SK-N-SH (cell line): Measurements from ENCODE around the gene RBMS3.

Source experiments
- CHD2 ChIP-seq: fragments of 150-350 bp; IDR thresholded peaks from 2 replicates; pipeline ENCODE4 v1.6.1; 2018; ENCODE audit warnings: low read length; ENCODE audit not compliant: partially characterized antibody
- CTCF ChIP-seq: fragments of 200-600 bp; sonication (generic); IDR thresholded peaks from 2 replicates; pipeline ENCODE4 v1.6.1; 2017; ENCODE audit warnings: antibody characterized with exemption, mild to moderate bottlenecking, moderate library complexity
- EP300 ChIP-seq, 2 experiments: IDR thresholded peaks; 2 replicates each; pipeline versions ENCODE4 v1.4.0 to v1.6.1; 2012; ENCODE audit warnings: borderline replicate concordance in 1 of 2, low read depth in 1 of 2, low read length in 1 of 2
- POLR2AphosphoS5 ChIP-seq: IDR thresholded peaks from 2 replicates; pipeline ENCODE4 v1.6.1; 2012; ENCODE audit warnings: low read depth, low read length
- RAD21 ChIP-seq: IDR thresholded peaks from 2 replicates; pipeline ENCODE4 v1.6.1; 2012; ENCODE audit warnings: mild to moderate bottlenecking, low read length
- REST ChIP-seq: IDR thresholded peaks from 2 replicates; pipeline ENCODE4 v1.6.1; 2012; ENCODE audit warnings: mild to moderate bottlenecking, low read depth, low read length, moderate library complexity
- RFX5 ChIP-seq: IDR thresholded peaks from 2 replicates; pipeline ENCODE4 v1.6.1; 2012; ENCODE audit warnings: mild to moderate bottlenecking, improper control_type of control experiment, low read length
- SMC3 ChIP-seq: IDR thresholded peaks from 2 replicates; pipeline ENCODE4 v1.6.1; 2012; ENCODE audit warnings: low read depth, low read length, improper control_type of control experiment
- TAF1 ChIP-seq: IDR thresholded peaks from 2 replicates; pipeline ENCODE4 v1.6.1; 2012; ENCODE audit warnings: low read depth, mild to moderate bottlenecking, low read length, moderate library complexity, borderline replicate concordance
- TCF12 ChIP-seq: IDR thresholded peaks from 2 replicates; pipeline ENCODE4 v1.4.0; 2012
- USF2 ChIP-seq: fragments of 150-350 bp; IDR thresholded peaks from 2 replicates; pipeline ENCODE4 v1.6.1; 2017; ENCODE audit warnings: antibody characterized with exemption, low read length, low read depth, borderline replicate concordance
- ZBTB33 ChIP-seq: IDR thresholded peaks from 2 replicates; pipeline ENCODE4 v1.4.0; 2012; ENCODE audit warnings: low read depth, borderline replicate concordance

GRCh38 chr3:29502771-29503170 lies 221.9 kb downstream of the RBMS3 start:
- TF ChIP-seq CTCF (no peak), RAD21 (no peak), TAF1 (no peak), SMC3 (no peak), USF2 (no peak), POLR2AphosphoS5 (no peak), RFX5 (no peak), REST (no peak), CHD2 (no peak), ZBTB33 (no peak), TCF12 (no peak), EP300 (IDR thresholded peaks at IDR 0.05; ENCODE audit: borderline replicate concordance in 1 of 2, low read depth in 1 of 2, low read length in 1 of 2) (no peak)
